ENCODE measurements around the gene TNS3. TPM values are rescaled to one million over a fixed set of nuclear protein-coding genes. Genes with fewer than 3 reads are reported as not detected.
"Not testable (repeated sequence)": the region's sequence is repeated elsewhere in the genome, so short reads cannot be mapped to it uniquely, and the experiment has no call there.

Gene TNS3
- total and polyA plus RNA-seq, 10 of the 15 experiments (the other 5 are each of a cell fraction or from before 2014, with no cell fraction given) = 0.27 to 2.7 (median 0.79) TPM

- H2AFZ ChIP-seq (ENCODE audit: control insufficient read depth, low read depth, low read length) = no peak overlapping the region
- POLR2A ChIA-PET = no interaction called here
Observed at GRCh38 chr7:47591089-47591654, 9.3 kb upstream of the TNS3 start.

DNA sequence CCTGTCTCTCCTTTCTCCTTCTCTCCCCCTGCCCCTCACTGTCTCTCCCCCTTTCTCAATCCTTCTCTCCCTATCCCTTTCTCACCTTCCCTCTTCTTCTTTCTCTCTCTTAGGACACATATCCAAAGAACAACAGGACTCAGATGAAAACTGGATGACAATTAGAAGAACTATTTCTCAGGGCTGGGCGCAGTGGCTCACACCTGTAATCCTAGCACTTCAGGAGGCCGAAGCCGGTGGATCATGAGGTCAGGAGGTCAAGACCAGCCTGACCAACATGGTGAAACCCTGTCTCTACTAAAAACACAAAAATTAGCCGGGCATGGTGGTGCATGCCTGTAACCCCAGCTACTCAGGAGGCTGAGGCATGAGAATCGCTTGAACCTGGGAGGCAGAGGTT, 8.3 kb upstream of the TNS3 start:
- in situ Hi-C loops (cut with MboI); H4K20me1 ChIP-seq (ENCODE audit: control insufficient read depth, insufficient read depth); H3K27ac ChIP-seq (ENCODE audit: control insufficient read depth, insufficient read depth); H3K4me2 ChIP-seq (ENCODE audit: control insufficient read depth, insufficient read depth); H3K9ac ChIP-seq (ENCODE audit: control insufficient read depth, insufficient read depth, low read length); BruUV-seq (replicated peaks); H3K36me3 ChIP-seq (ENCODE audit: control insufficient read depth in 2 of 2, insufficient read depth in 2 of 2, low read length in 1 of 2); H3K4me3 ChIP-seq; FAIRE-seq; DNase-seq (ENCODE audit: low read depth, low spot score); H3K9me3 ChIP-seq (replicated peaks; ENCODE audit: control insufficient read depth, insufficient read depth, low read length); H3K4me1 ChIP-seq (ENCODE audit: control insufficient read depth, insufficient read depth, low read length); H3K79me2 ChIP-seq (ENCODE audit: control insufficient read depth, insufficient read depth, low read length); H3K27me3 ChIP-seq (replicated peaks in 1 of 2; ENCODE audit: control insufficient read depth in 2 of 2, insufficient read depth in 2 of 2, low read length in 1 of 2); RAD21 ChIA-PET (ENCODE audit: unreplicated experiment); POLR2A ChIA-PET; ATAC-seq; CTCF ChIA-PET; intact Hi-C loops (cut with micrococcal nuclease; ENCODE audit: unreplicated experiment); H2AFZ ChIP-seq (ENCODE audit: control insufficient read depth, low read depth, low read length): not testable (repeated sequence)
- WGBS (ENCODE audit: insufficient coverage, insufficient replicate concordance, low lambda C conversion rate, missing lambda C conversion rate) = 32% methylated on average over 5 of the region's 5 CpGs
- SMC1A ChIA-PET (ENCODE audit: uncharacterized antibody, unreplicated experiment) = interaction anchor here (1.1 kb wide), 1 partner anchor 12 kb away, joined by 3 read pairs; no protein-coding TSS in a partner anchor

More at GRCh38 chr7:47591089-47591654, 9.3 kb upstream of the TNS3 start:
- H3K27ac ChIP-seq (ENCODE audit: control insufficient read depth, insufficient read depth) = no peak overlapping the region
- no peaks in the 10 kb centered on the region for H4K20me1 ChIP-seq (ENCODE audit: control insufficient read depth, insufficient read depth)
- H3K9ac ChIP-seq (ENCODE audit: control insufficient read depth, insufficient read depth, low read length) = no peak overlapping the region
- WGBS (ENCODE audit: insufficient coverage, insufficient replicate concordance, low lambda C conversion rate, missing lambda C conversion rate) = 83% methylated on average over 8 of the region's 8 CpGs
- RAD21 ChIA-PET (ENCODE audit: unreplicated experiment) = no interaction called here
- TF ChIP-seq, protein P1, sequence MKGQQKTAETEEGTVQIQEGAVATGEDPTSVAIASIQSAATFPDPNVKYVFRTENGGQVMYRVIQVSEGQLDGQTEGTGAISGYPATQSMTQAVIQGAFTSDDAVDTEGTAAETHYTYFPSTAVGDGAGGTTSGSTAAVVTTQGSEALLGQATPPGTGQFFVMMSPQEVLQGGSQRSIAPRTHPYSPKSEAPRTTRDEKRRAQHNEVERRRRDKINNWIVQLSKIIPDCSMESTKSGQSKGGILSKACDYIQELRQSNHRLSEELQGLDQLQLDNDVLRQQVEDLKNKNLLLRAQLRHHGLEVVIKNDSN (IDR thresholded peaks at IDR 0.05; ENCODE audit: borderline replicate concordance, extremely low read length, insufficient read depth, low read depth, low read length) = no peak
- TF ChIP-seq, protein P2, sequence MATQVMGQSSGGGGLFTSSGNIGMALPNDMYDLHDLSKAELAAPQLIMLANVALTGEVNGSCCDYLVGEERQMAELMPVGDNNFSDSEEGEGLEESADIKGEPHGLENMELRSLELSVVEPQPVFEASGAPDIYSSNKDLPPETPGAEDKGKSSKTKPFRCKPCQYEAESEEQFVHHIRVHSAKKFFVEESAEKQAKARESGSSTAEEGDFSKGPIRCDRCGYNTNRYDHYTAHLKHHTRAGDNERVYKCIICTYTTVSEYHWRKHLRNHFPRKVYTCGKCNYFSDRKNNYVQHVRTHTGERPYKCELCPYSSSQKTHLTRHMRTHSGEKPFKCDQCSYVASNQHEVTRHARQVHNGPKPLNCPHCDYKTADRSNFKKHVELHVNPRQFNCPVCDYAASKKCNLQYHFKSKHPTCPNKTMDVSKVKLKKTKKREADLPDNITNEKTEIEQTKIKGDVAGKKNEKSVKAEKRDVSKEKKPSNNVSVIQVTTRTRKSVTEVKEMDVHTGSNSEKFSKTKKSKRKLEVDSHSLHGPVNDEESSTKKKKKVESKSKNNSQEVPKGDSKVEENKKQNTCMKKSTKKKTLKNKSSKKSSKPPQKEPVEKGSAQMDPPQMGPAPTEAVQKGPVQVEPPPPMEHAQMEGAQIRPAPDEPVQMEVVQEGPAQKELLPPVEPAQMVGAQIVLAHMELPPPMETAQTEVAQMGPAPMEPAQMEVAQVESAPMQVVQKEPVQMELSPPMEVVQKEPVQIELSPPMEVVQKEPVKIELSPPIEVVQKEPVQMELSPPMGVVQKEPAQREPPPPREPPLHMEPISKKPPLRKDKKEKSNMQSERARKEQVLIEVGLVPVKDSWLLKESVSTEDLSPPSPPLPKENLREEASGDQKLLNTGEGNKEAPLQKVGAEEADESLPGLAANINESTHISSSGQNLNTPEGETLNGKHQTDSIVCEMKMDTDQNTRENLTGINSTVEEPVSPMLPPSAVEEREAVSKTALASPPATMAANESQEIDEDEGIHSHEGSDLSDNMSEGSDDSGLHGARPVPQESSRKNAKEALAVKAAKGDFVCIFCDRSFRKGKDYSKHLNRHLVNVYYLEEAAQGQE (IDR thresholded peaks at IDR 0.05; ENCODE audit: low read depth, low read length) = no peak
- TF ChIP-seq RBBP5 (conservative IDR thresholded peaks at IDR 0.05) = no peak
- no peak for TF ChIP-seq TCF3 (IDR thresholded peaks at IDR 0.05; ENCODE audit: borderline replicate concordance, insufficient read depth, low read depth, low read length)
- no peak for TF ChIP-seq BMI1 (IDR thresholded peaks at IDR 0.05; ENCODE audit: borderline replicate concordance)
- no peak for TF ChIP-seq CHD2 (IDR thresholded peaks at IDR 0.05; ENCODE audit: borderline replicate concordance, low read depth, low read length)
- no TSS peak for BruUV-seq (replicated peaks)
- H3K36me3 ChIP-seq (ENCODE audit: control insufficient read depth in 2 of 2, insufficient read depth in 2 of 2, low read length in 1 of 2) = no peaks in the 10 kb centered on the region
- H3K4me3 ChIP-seq = no peak overlapping the region
- no peaks in the 10 kb centered on the region for H3K79me2 ChIP-seq (ENCODE audit: control insufficient read depth, insufficient read depth, low read length)
- in situ Hi-C loops (cut with MboI) = no loop called here
- intact Hi-C loops (cut with micrococcal nuclease; ENCODE audit: unreplicated experiment) = no loop called here
- SMC1A ChIA-PET (ENCODE audit: uncharacterized antibody, unreplicated experiment) = interaction anchor here (1.1 kb wide), 1 partner anchor 13 kb away, joined by 3 read pairs; no protein-coding TSS in a partner anchor
- DNase-seq (ENCODE audit: low read depth, low spot score) (no peak), ATAC-seq (no peak), FAIRE-seq (no peak)
- no peaks in the 10 kb centered on the region for H3K27me3 ChIP-seq (replicated peaks in 1 of 2; ENCODE audit: control insufficient read depth in 2 of 2, insufficient read depth in 2 of 2, low read length in 1 of 2)
- H3K4me2 ChIP-seq (ENCODE audit: control insufficient read depth, insufficient read depth) = no peak overlapping the region
- H3K9me3 ChIP-seq (replicated peaks; ENCODE audit: control insufficient read depth, insufficient read depth, low read length) = no peaks in the 10 kb centered on the region; the same call in 2 of the 3 replicates
- CTCF ChIA-PET = no interaction called here
- no peaks in the 10 kb centered on the region for H3K4me1 ChIP-seq (ENCODE audit: control insufficient read depth, insufficient read depth, low read length)

Measured in GM12878 (cell line).